22Rv1 (cell line): ENCODE data around the gene CACTIN.

Experiments used
- ZFX ChIP-seq: fragments of 450-650 bp; IDR thresholded peaks from 2 replicates; pipeline ENCODE4 v1.6.1; 2017; ENCODE audit warnings: antibody characterized with exemption, borderline replicate concordance
- TF ChIP-seq, protein P1 (sequence below): fragments of 450-650 bp; IDR thresholded peaks from 2 replicates; pipeline ENCODE4 v1.5.1; 2017; ENCODE audit warnings: mild to moderate bottlenecking

DNA sequence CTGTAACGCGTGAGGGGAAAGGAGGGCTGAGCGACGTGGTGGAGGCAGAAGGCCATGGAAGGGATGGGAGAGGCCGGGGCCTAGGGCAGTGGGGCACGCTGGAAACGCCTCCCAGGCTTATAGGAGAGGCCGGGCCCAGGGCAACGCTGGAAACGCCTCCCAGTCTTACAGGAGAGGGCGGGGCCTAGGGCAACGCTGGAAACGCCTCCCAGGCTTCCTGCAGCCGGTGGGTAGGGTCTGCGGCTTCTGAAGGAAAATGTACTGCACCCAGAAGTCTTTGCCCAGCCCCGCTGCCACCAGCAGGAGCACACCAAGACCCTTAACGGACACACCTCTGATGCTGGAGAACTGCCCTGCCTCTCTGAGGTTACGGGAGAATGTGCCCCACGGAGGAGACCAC, 9.1 kb downstream of the CACTIN start:
- TF ChIP-seq, protein P1, sequence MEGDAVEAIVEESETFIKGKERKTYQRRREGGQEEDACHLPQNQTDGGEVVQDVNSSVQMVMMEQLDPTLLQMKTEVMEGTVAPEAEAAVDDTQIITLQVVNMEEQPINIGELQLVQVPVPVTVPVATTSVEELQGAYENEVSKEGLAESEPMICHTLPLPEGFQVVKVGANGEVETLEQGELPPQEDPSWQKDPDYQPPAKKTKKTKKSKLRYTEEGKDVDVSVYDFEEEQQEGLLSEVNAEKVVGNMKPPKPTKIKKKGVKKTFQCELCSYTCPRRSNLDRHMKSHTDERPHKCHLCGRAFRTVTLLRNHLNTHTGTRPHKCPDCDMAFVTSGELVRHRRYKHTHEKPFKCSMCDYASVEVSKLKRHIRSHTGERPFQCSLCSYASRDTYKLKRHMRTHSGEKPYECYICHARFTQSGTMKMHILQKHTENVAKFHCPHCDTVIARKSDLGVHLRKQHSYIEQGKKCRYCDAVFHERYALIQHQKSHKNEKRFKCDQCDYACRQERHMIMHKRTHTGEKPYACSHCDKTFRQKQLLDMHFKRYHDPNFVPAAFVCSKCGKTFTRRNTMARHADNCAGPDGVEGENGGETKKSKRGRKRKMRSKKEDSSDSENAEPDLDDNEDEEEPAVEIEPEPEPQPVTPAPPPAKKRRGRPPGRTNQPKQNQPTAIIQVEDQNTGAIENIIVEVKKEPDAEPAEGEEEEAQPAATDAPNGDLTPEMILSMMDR: no peak
- TF ChIP-seq ZFX: no peak
